Measurements from ENCODE around the gene FAM3D.

The FAM3D gene

GRCh38 chr3:58625196-58625824, 41.3 kb downstream of the FAM3D start:
- no peak for DNase-seq

GRCh38 chr3:58624550-58624949, 42.0 kb downstream of the FAM3D start:
- no peak for DNase-seq

GRCh38 chr3:58623961-58624360, 42.6 kb downstream of the FAM3D start:
- no peak for DNase-seq

GRCh38 chr3:58623478-58623877, 43.1 kb downstream of the FAM3D start:
- no peak for DNase-seq

GRCh38 chr3:58622892-58623291, 43.7 kb downstream of the FAM3D start:
- DNase-seq = no peak

- DNase-seq = no peak
Observed at GRCh38 chr3:58622436-58622835, 44.1 kb downstream of the FAM3D start.

- DNase-seq = no peak
Observed at GRCh38 chr3:58621086-58621830, 45.3 kb downstream of the FAM3D start.

GRCh38 chr3:58620421-58620820, 46.2 kb downstream of the FAM3D start:
- DNase-seq = no peak

- no peak for DNase-seq
Observed at GRCh38 chr3:58617338-58617761, 49.2 kb downstream of the FAM3D start.

GRCh38 chr3:58613236-58614132, 53.1 kb downstream of the FAM3D start:
- DNase-seq = no peak

- no peak for DNase-seq
Observed at GRCh38 chr3:58612830-58613229, 53.7 kb downstream of the FAM3D start.

- no peak for DNase-seq
Observed at GRCh38 chr3:58609990-58610389, 56.6 kb downstream of the FAM3D start.

- DNase-seq = no peak
Observed at GRCh38 chr3:58608648-58609047, 57.9 kb downstream of the FAM3D start.

GRCh38 chr3:58607816-58608215, 58.8 kb downstream of the FAM3D start:
- no peak for DNase-seq

GRCh38 chr3:58606693-58607092, 59.9 kb downstream of the FAM3D start:
- no peak for DNase-seq

GRCh38 chr3:58604031-58604430, 62.5 kb downstream of the FAM3D start:
- no peak for DNase-seq

GRCh38 chr3:58603606-58604005, 63.0 kb downstream of the FAM3D start:
- DNase-seq = no peak

GRCh38 chr3:58597770-58598310, 68.7 kb downstream of the FAM3D start:
- no peak for DNase-seq

- DNase-seq = no peak
Observed at GRCh38 chr3:58596834-58597518, 69.6 kb downstream of the FAM3D start.

GRCh38 chr3:58594117-58594516, 72.5 kb downstream of the FAM3D start:
- no peak for DNase-seq

- DNase-seq = no peak
Observed at GRCh38 chr3:58591517-58592510, 74.8 kb downstream of the FAM3D start.
